H9 (cell line): Measurements from ENCODE around the gene CWC27. TPM values are rescaled to one million over a fixed set of nuclear protein-coding genes. Genes with fewer than 3 reads are reported as not detected.

ENCODE experiments used
- DNase-seq: peaks from one replicate; pipeline ENCODE4 v3.0.0-alpha.2; 2017
- H2AFZ ChIP-seq: one replicate; pipeline ENCODE4 v1.6.1; 2013; ENCODE audit warnings: mild to moderate bottlenecking, low read length, control low read depth, moderate library complexity
- H2AK5ac ChIP-seq: 2 replicates; pipeline ENCODE4 v1.6.1; 2013; ENCODE audit warnings: low read length, control low read depth, mixed read lengths; ENCODE audit not compliant: insufficient read length
- H2BK120ac ChIP-seq: one replicate; pipeline ENCODE4 v1.6.1; 2013; ENCODE audit warnings: low read depth, mild to moderate bottlenecking, low read length, control low read depth, inconsistent platforms; ENCODE audit not compliant: poor library complexity, severe bottlenecking
- H2BK12ac ChIP-seq: 2 replicates; pipeline ENCODE4 v1.6.1; 2013; ENCODE audit warnings: low read length, control low read depth, mixed read lengths, low read depth; ENCODE audit not compliant: insufficient read length
- H2BK15ac ChIP-seq: 2 replicates; pipeline ENCODE4 v1.6.1; 2013; ENCODE audit warnings: low read depth, low read length, control low read depth
- H2BK20ac ChIP-seq: one replicate; pipeline ENCODE4 v1.6.1; 2013; ENCODE audit warnings: low read depth, mild to moderate bottlenecking, low read length, control low read depth, inconsistent platforms; ENCODE audit not compliant: poor library complexity, severe bottlenecking
- H2BK5ac ChIP-seq: 2 replicates; pipeline ENCODE4 v1.6.1; 2013; ENCODE audit warnings: low read length, control low read depth, mixed read lengths; ENCODE audit not compliant: insufficient read length
- H3K14ac ChIP-seq: 2 replicates; pipeline ENCODE4 v1.6.1; 2013; ENCODE audit warnings: low read length, control low read depth; ENCODE audit not compliant: insufficient read depth
- H3K18ac ChIP-seq: 2 replicates; pipeline ENCODE4 v1.6.1; 2013; ENCODE audit warnings: low read depth, mild to moderate bottlenecking, mixed read lengths, low read length, control low read depth; ENCODE audit not compliant: insufficient read length
- H3K23ac ChIP-seq: 2 replicates; pipeline ENCODE4 v1.6.1; 2013; ENCODE audit warnings: low read length, control low read depth, mixed read lengths, low read depth; ENCODE audit not compliant: insufficient read length
- H3K23me2 ChIP-seq: 2 replicates; pipeline ENCODE4 v1.6.1; 2013; ENCODE audit warnings: low read depth, mild to moderate bottlenecking, mixed read lengths, low read length, control low read depth; ENCODE audit not compliant: insufficient read length, poor library complexity, severe bottlenecking
- H3K27ac ChIP-seq: 2 replicates; pipeline ENCODE4 v1.5.1; 2013; ENCODE audit warnings: low read length, control low read depth, mixed read lengths, low read depth; ENCODE audit not compliant: insufficient read length
- H3K27me3 ChIP-seq: 2 replicates; pipeline ENCODE4 v1.6.1; 2013; ENCODE audit warnings: low read length, control low read depth, inconsistent platforms; ENCODE audit not compliant: insufficient read depth
- H3K4ac ChIP-seq: 2 replicates; pipeline ENCODE4 v1.6.1; 2013; ENCODE audit warnings: low read depth, mild to moderate bottlenecking, control low read depth, inconsistent platforms, low read length, moderate library complexity
- H3K4me1 ChIP-seq: 2 replicates; pipeline ENCODE4 v1.6.1; 2013; ENCODE audit warnings: low read length, control low read depth, inconsistent platforms; ENCODE audit not compliant: insufficient read depth
- H3K4me2 ChIP-seq: 2 replicates; pipeline ENCODE4 v1.6.1; 2013; ENCODE audit warnings: low read length, control low read depth, mixed read lengths; ENCODE audit not compliant: insufficient read length, insufficient read depth
- H3K56ac ChIP-seq: 2 replicates; pipeline ENCODE4 v1.6.1; 2013; ENCODE audit warnings: low read depth, mild to moderate bottlenecking, mixed read lengths, low read length, control low read depth; ENCODE audit not compliant: insufficient read length
- H3K79me1 ChIP-seq: 2 replicates; pipeline ENCODE4 v1.6.1; 2013; ENCODE audit warnings: low read depth, mild to moderate bottlenecking, moderate library complexity, low read length, control low read depth, inconsistent platforms; ENCODE audit not compliant: insufficient read depth, poor library complexity, severe bottlenecking
- H3K79me2 ChIP-seq: 2 replicates; pipeline ENCODE4 v1.6.1; 2013; ENCODE audit warnings: low read length, control low read depth, inconsistent platforms; ENCODE audit not compliant: insufficient read depth
- H3K9ac ChIP-seq: 2 replicates; pipeline ENCODE4 v1.6.1; 2013; ENCODE audit warnings: low read length, control low read depth, mixed read lengths; ENCODE audit not compliant: insufficient read length; ENCODE audit errors: extremely low read depth
- H3K9me3 ChIP-seq: one replicate; pipeline ENCODE4 v1.6.1; 2013; ENCODE audit warnings: low read depth, low read length, inconsistent platforms; ENCODE audit not compliant: control insufficient read depth
- H3T11ph ChIP-seq: one replicate; pipeline ENCODE4 v1.6.1; 2013; ENCODE audit warnings: mild to moderate bottlenecking, low read length, control low read depth, inconsistent platforms
- H4K20me1 ChIP-seq: one replicate; pipeline ENCODE4 v1.6.1; 2013; ENCODE audit not compliant: control insufficient read depth, insufficient read length, insufficient read depth
- H4K5ac ChIP-seq: 2 replicates; pipeline ENCODE4 v1.6.1; 2013; ENCODE audit warnings: low read depth, mild to moderate bottlenecking, mixed read lengths, low read length, control low read depth; ENCODE audit not compliant: insufficient read length
- H4K8ac ChIP-seq: replicated peaks from 2 replicates; pipeline ENCODE4 v1.6.1; 2013; ENCODE audit warnings: low read length, control low read depth, mixed read lengths, low read depth; ENCODE audit not compliant: insufficient read length
- H4K91ac ChIP-seq: 2 replicates; pipeline ENCODE4 v1.6.1; 2013; ENCODE audit warnings: low read depth, mild to moderate bottlenecking, moderate library complexity, mixed read lengths, low read length, control low read depth; ENCODE audit not compliant: insufficient read length
- H3K27ac Mint-ChIP-seq, 3 experiments: 2 replicates in 2 of 3; 3 replicates in 1 of 3; pipeline ENCODE4 v1.8.0; 2020 to 2021; ENCODE audit warnings: mixed read lengths in 3 of 3, mild to moderate bottlenecking in 1 of 3, moderate library complexity in 1 of 3
- H3K27me3 Mint-ChIP-seq: 2 replicates; pipeline ENCODE4 v1.8.0; 2021; ENCODE audit warnings: low read depth, mild to moderate bottlenecking, moderate library complexity, mixed read lengths
- H3K36me3 Mint-ChIP-seq, 3 experiments: 2 replicates in 2 of 3; 3 replicates in 1 of 3; pipeline ENCODE4 v1.8.0; 2020 to 2021; ENCODE audit warnings: low read depth in 3 of 3, mixed read lengths in 3 of 3; ENCODE audit not compliant: insufficient read depth in 1 of 3
- H3K4me1 Mint-ChIP-seq, 2 experiments: 2 replicates each; pipeline ENCODE4 v1.8.0; 2020; ENCODE audit warnings: mixed read lengths in 2 of 2
- H3K4me3 Mint-ChIP-seq, 2 experiments: 2 replicates in 1 of 2; 3 replicates in 1 of 2; pipeline ENCODE4 v1.8.0; 2020 to 2021; ENCODE audit warnings: mild to moderate bottlenecking in 2 of 2, mixed read lengths in 2 of 2, moderate library complexity in 1 of 2
- H3K9me3 Mint-ChIP-seq, 2 experiments: 2 replicates in 1 of 2; 3 replicates in 1 of 2; pipeline ENCODE4 v1.8.0; 2020; ENCODE audit warnings: mild to moderate bottlenecking in 2 of 2, mixed read lengths in 2 of 2, moderate library complexity in 1 of 2
- CTCF ChIP-seq: fragments of 200-600 bp; sonication (generic); conservative IDR thresholded peaks from 3 replicates; pipeline ENCODE4 v1.8.0; 2021; ENCODE audit warnings: antibody characterized with exemption, mild to moderate bottlenecking
- WGBS: extraction: QIAGEN DNeasy Blood & Tissue Kit; methylation state at CpG from one replicate; pipeline ENCODE4 v1.1.7; 2013; ENCODE audit warnings: missing lambda C conversion rate, low lambda C conversion rate, mixed read lengths; ENCODE audit not compliant: insufficient read length; ENCODE audit errors: extremely low coverage; 5-methylcytosine and 5-hydroxymethylcytosine counted together
- total RNA-seq: library from RNA; stranded (reverse); gene quantifications from 2 replicates; pipeline ENCODE4 v1.2.1, GENCODE V29; 2021

Gene CWC27
- total RNA-seq, 1 experiment from 2014 or later, result 41.9 TPM

GRCh38 chr5:64727150-64727549, 41.6 kb upstream of the CWC27 start:
- Histone ChIP-seq H3K23me2 (no peaks in the 10 kb centered on the region), H2BK120ac (no peak overlapping the region), H4K91ac (no peak overlapping the region), H2BK15ac (no peak overlapping the region), H3K4me2 (no peak overlapping the region), H3K23ac (no peak overlapping the region), H2AK5ac (no peak overlapping the region), H3T11ph (no peak overlapping the region), H4K5ac (no peak overlapping the region), H2BK5ac (no peak overlapping the region), H4K20me1 (no peaks in the 10 kb centered on the region), H2AFZ (no peak overlapping the region), H3K27me3 (no peaks in the 10 kb centered on the region), H2BK12ac (no peak overlapping the region), H3K9me3 (no peaks in the 10 kb centered on the region), H3K4ac (no peak overlapping the region), H3K56ac (no peak overlapping the region), H4K8ac (no peak overlapping the region), H3K18ac (no peak overlapping the region), H3K4me1 (no peaks in the 10 kb centered on the region), H3K9ac (no peak overlapping the region), H3K79me1 (peaks cover 3% of the 10 kb centered on the region), H2BK20ac (no peak overlapping the region), H3K79me2 (no peaks in the 10 kb centered on the region), H3K14ac (no peak overlapping the region), H3K27ac (no peak overlapping the region)
- WGBS, result no CpG with 5 or more reads among the region's 2 CpGs
- TF ChIP-seq CTCF, result no peak
- Mint-ChIP-seq H3K4me1 (peaks cover 0 to 9% of the 10 kb centered on the region in 2 experiments; a peak in 3 of 4 replicates), H3K9me3 (no peaks in the 10 kb centered on the region), H3K27me3 (no peaks in the 10 kb centered on the region), H3K27ac (no peak overlapping the region), H3K4me3 (no peak overlapping the region), H3K36me3 (peaks cover 10 to 48% (median 36%) of the 10 kb centered on the region in 3 experiments; a peak in 6 of 7 replicates)
- no peak for DNase-seq
